ENCODE results near the gene LTB4R.

LTB4R gene

GRCh38 chr14:24279301-24280186, 31.8 kb upstream of the LTB4R start:
- DNase-seq: peak; percentile 72

DNA sequence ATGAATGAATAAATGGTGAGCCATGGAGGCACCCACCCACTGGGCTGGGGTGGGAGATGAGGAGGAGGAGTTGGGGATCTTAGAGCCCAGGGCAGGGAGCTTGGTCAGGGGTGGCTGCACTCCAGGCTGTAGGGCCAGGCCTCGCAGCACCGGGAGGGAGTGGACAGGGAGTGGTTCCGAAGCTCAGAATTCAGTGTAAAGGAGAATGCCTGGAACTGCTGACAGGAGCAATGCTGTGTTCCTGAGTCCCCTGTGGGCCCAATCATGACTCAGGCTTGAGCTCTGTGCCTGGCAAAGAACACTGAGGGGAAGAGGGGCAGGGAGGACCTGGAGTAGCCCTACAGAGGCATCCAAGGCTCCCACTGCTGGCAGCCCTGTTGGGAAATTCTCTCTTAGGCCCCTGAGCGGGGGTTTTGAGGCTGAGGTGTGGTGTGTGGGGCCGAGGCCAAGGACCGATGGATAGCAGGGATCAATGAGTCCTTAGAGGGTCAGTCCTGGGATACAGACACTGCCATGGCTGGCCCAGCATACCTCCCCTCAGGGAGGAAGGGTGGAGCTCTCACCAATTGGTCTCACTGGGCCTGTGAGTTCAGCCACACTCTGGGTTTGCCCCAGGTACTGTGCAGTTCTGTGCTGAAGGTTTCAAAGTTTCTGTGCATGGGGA, 30.4 kb upstream of the LTB4R start:
- no peak for DNase-seq

GRCh38 chr14:24281636-24282035, 29.7 kb upstream of the LTB4R start:
- DNase-seq: no peak

- DNase-seq: no peak
These were observed 28.6 kb upstream of the LTB4R start for GRCh38 chr14:24282736-24283135.

GRCh38 chr14:24283796-24284460, 27.4 kb upstream of the LTB4R start:
- DNase-seq: no peak

GRCh38 chr14:24284501-24285035, 26.7 kb upstream of the LTB4R start:
- no peak for DNase-seq

GRCh38 chr14:24285351-24285750, 26.0 kb upstream of the LTB4R start:
- no peak for DNase-seq

DNA sequence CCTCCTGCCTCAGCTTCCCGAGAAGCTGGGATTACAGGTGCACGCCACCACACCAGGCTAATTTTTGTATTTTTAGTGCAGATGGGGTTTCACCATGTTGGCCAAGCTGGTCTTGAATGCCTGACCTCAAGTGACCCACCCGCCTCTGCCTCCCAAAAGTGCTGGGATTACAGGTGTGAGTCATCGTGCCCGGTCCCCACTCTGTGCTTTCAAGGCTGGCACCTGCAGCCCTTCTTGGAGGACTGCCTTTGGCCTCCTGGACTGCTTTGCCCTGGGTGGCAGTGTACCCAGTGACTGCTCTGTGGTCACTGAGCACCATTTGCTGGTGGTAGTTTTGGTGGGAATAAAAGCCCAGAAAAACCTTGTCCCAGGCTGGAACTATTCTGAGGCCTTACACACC, 24.3 kb upstream of the LTB4R start:
- DNase-seq: no peak

GRCh38 chr14:24289649-24290280, 21.5 kb upstream of the LTB4R start:
- no peak for DNase-seq

- DNase-seq: no peak
These were observed 20.6 kb upstream of the LTB4R start for GRCh38 chr14:24290746-24291145.

DNA sequence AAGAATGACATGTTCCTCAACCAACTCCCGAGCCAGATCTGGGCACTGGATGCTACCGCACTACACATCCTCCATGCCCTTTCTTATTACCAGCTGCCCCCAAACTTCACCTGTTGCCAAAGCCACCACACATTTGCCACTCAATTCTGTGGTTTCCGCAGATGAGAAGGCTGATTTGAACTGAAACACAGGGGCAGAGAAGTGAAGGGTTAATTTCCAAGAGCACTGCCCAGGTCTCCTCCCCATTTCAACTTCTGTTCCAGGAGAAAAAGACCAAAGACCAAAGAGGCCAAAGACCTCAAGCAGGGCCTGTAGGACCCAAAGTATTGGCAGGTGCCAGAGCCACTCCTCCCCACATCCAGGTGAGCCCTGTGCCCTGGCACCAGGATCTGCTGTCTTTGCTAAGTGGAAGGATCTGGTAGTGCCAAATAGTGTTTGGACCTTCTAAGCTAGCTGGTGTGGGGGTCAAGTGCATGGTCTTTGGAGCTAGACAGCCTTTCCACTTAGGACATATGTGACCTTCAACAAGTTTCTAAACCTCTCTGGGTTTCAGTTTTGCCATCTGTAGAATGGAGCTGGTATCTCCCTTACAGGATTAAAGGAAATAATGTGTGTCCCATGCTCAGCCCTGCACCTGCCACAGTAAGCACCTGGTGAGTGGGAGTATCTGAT, 19.7 kb upstream of the LTB4R start:
- no peak for DNase-seq

GRCh38 chr14:24292118-24292807, 19.0 kb upstream of the LTB4R start:
- DNase-seq: no peak

- DNase-seq: no peak
These were observed 17.8 kb upstream of the LTB4R start for GRCh38 chr14:24293525-24293924.

DNA sequence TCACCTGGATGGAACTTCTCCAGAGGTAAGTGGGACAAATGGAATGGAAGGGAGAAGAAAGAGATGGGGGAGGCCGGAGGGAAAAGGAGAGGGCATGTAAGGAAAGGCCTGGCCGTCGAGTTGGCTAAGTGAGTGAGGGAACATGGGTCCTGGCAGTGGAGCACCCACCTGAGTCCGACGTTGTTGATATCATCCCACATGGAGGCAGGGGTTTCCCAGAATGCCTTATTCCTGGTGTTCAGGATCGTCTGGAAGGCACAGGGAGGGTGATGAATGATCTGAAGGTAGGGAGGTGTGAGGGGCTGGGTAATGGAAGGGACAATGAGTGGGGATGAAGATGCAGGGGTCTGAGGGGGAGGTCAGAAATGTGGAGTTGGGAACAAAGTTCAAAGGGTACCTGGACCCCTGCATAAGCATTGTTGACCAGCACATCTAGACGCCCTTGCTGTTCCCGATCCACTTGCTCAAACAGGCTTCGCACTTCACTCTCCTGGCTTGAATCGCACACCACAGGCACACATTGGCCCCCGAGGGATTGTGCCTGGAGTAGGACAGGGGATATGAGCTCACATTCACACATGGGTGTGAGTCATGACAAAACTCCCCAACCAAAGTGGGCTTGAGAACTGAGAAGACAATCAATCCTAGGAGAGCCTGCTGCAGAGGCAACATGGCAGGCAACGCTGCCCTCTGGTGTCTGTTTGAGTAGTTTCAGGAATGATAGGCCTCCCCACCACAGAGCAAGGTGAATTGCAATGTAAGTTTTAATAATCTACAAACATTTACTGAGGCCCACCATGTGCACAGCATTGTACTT, 14.8 kb upstream of the LTB4R start:
- peak; percentile 83 for DNase-seq

DNA sequence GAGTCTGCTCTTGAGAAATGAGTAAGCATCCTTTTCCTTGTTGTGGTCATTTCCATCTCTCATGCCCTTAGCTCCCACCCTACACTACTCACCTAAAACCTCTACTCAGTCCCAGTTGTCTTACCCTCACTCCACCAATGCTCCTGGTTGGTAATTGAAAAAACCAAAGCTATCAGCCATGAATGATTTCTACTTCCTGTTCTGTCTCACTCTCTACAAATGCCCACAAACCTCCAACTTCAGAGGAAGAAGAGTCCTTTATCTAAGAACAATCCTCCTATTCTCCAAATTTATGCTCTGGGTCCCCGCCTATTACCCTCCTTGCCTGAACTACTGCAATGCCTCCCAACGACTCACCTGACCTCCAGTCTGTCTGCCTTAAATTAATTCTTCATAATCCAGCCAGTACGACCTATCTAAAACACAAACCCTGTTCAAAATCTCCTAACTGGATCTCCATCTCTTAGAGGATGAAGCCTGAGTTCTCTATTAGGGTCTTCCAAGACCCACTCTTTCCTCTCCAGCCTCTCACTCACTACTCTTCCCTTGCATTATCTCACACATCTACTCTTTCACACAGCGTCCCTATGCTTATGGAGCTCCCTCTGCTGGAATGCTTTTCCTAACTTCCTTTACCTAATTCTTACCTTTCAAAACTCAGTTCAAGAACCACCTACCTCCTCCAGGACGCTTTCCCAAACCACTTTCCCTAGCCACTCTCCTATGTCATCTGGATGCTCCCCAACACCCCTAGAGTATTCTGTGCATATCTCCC, 13.9 kb upstream of the LTB4R start:
- no peak for DNase-seq

DNA sequence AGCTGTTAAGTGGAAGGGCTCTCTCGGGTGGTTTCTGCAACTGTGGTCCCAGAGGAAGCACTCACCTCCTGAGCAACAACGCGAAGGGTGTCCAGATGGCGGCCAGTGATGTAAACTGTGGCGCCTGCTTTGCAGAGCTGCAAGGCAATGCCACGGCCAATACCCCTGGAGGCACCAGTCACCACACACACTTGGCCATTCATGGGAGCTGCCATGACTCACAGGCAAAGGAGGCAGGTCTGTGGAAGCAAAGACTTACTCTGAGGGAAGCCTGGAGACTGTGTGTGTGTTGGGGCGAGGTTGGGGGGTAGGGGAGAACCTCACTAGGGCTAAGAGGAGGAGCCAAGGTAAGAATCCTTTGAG, 12.4 kb upstream of the LTB4R start:
- no peak for DNase-seq

DNA sequence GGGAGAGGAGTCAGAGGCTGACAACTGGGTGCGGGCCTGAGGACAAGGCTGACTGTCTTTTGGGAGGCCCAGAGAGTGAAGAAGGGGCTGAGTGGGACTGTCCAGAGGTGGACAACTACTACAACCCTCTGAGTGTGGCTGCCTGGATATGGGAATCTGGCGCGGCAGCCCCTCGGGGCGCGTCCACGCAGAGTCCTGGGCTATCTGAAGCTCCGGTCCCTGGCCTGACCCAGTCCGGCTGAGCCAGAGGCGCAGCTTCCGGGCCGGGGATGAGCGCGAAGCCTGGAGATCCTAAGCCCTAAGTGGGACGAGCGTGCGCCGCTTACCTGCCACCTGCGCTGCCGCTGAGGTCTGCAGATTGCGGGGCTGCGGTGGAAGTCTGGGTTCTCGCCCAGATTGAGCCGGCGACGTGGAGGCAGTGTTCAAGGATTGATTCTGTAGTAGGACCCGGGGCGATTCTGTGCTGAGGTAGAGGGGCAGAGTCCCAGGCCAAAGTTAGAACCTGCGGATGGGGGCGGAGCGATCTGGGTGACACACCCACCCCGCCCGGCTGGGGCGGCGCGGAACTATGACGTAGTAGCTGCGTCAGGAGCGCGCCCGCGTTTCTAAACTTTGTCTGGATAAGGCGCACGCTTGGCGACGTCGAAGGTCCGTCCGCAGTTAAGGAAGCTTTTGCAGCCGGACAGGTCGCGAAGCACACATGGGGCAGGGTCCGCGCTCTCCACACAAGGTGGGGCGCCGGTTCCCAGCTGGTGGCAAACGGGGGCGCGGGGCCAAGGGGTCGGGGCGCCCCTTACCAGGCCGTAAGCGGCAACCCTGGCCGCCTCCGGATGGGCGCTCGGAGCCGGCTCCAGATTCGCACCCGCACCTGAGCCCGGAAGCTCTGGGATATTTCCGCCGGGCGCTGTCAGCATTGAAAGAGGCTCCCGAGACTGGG, 11.8 kb upstream of the LTB4R start, which contains the start of the genes DHRS1 and NOP9:
TSS of gene DHRS1 (minus strand) at position 526 of the 937 bp plus-strand sequence. CDS start 674 bp downstream, outside the sequence.
TSS of gene NOP9 (plus strand) at position 596 of the 937 bp plus-strand sequence. CDS start at position 701, 105 bp downstream.
- peak; percentile 91 for DNase-seq

- DNase-seq: no peak
These were observed 10.8 kb upstream of the LTB4R start for GRCh38 chr14:24300326-24300980.
